Activated naive CD4-positive, alpha-beta T cell treated with anti-CD3 and anti-CD28 coated beads for 36 hours (primary cell): ENCODE results near the gene PARVG. TPM values are rescaled to one million over a fixed set of nuclear protein-coding genes. Genes with fewer than 3 reads are reported as not detected.

Experiments
- CTCF ChIA-PET: fragments of 350-600 bp; sonication (Branson Sonifier 250); formaldehyde crosslinking; loops from one replicate; lab custom pipeline; 2021; ENCODE audit warnings: antibody characterized with exemption; lab: Charles Lee
- DNase-seq: peaks from one replicate; pipeline ENCODE4 v3.0.0-alpha.2; 2020
- H3K27ac Mint-ChIP-seq: one replicate; pipeline ENCODE4 v1.8.0; 2021; ENCODE audit warnings: mild to moderate bottlenecking, mixed read lengths
- H3K27me3 Mint-ChIP-seq: one replicate; pipeline ENCODE4 v1.8.0; 2021; ENCODE audit warnings: low read depth, mixed read lengths
- H3K36me3 Mint-ChIP-seq: one replicate; pipeline ENCODE4 v1.8.0; 2021; ENCODE audit warnings: low read depth, mixed read lengths
- H3K4me1 Mint-ChIP-seq: one replicate; pipeline ENCODE4 v1.8.0; 2021; ENCODE audit warnings: low read depth, mixed read lengths
- H3K4me3 Mint-ChIP-seq: one replicate; pipeline ENCODE4 v1.8.0; 2021; ENCODE audit warnings: mild to moderate bottlenecking, moderate library complexity, mixed read lengths
- H3K9me3 Mint-ChIP-seq: one replicate; pipeline ENCODE4 v1.8.0; 2021; ENCODE audit warnings: mixed read lengths
- intact Hi-C: fragments of 100-400 bp; cut with micrococcal nuclease; formaldehyde crosslinking; loops from one replicate; pipeline ENCODE4 v1.15.1; 2023
- total RNA-seq, 2 experiments: library from RNA; stranded (reverse); gene quantifications; one replicate each; pipeline ENCODE4 v1.2.3, GENCODE V29; 2021

Gene PARVG
- total RNA-seq, 2 experiments from 2014 or later: 64.6 to 67.8 TPM

DNA sequence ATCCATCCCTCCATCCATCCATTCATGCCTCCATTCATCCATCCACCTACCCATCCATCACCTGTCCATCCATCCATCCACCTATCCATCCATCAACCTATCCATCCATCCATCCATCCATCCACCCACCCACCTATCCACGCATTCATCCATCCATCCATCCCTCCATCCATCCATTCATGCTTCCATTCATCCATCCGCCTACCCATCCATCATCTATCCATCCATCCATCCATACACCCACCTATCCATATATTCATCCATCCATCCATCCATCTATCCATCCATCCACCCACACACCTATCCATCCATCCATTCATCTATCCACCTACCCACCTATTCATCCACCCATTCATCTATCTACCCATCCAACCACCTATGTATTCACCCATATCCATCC, 13.8 kb downstream of the PARVG start:
- Mint-ChIP-seq H3K27ac (no peak overlapping the region), H3K4me3 (no peak overlapping the region), H3K4me1 (peaks cover 36% of the 10 kb centered on the region), H3K36me3 (peaks cover 29% of the 10 kb centered on the region), H3K27me3 (no peaks in the 10 kb centered on the region), H3K9me3 (no peaks in the 10 kb centered on the region)
- DNase-seq: no peak
- CTCF ChIA-PET: no interaction called here
- intact Hi-C loops: no loop called here

GRCh38 chr22:44195189-44195871, 14.6 kb downstream of the PARVG start:
- no peak overlapping the region for H3K4me3 Mint-ChIP-seq
- DNase-seq: no peak
- intact Hi-C loops: no loop called here
- H3K4me1 Mint-ChIP-seq: peaks cover 37% of the 10 kb centered on the region
- H3K27ac Mint-ChIP-seq: no peak overlapping the region
- no peaks in the 10 kb centered on the region for H3K9me3 Mint-ChIP-seq
- H3K27me3 Mint-ChIP-seq: no peaks in the 10 kb centered on the region
- CTCF ChIA-PET: interaction anchor here (0.7 kb wide), 1 partner anchor 15 kb away, joined by 3 read pairs; no protein-coding TSS in a partner anchor
- peaks cover 31% of the 10 kb centered on the region for H3K36me3 Mint-ChIP-seq

GRCh38 chr22:44196241-44196640, 15.5 kb downstream of the PARVG start:
- Mint-ChIP-seq H3K9me3 (no peaks in the 10 kb centered on the region), H3K4me3 (no peak overlapping the region), H3K36me3 (peaks cover 31% of the 10 kb centered on the region), H3K27ac (no peak overlapping the region), H3K27me3 (no peaks in the 10 kb centered on the region), H3K4me1 (peaks cover 35% of the 10 kb centered on the region)
- DNase-seq: no peak
- intact Hi-C loops: no loop called here
- CTCF ChIA-PET: no interaction called here

GRCh38 chr22:44196731-44197131, 16.0 kb downstream of the PARVG start:
- Mint-ChIP-seq H3K4me1 (peaks cover 31% of the 10 kb centered on the region), H3K27ac (no peak overlapping the region), H3K4me3 (no peak overlapping the region), H3K9me3 (no peaks in the 10 kb centered on the region), H3K27me3 (no peaks in the 10 kb centered on the region), H3K36me3 (peaks cover 30% of the 10 kb centered on the region)
- CTCF ChIA-PET: no interaction called here
- intact Hi-C loops: no loop called here
- no peak for DNase-seq

DNA sequence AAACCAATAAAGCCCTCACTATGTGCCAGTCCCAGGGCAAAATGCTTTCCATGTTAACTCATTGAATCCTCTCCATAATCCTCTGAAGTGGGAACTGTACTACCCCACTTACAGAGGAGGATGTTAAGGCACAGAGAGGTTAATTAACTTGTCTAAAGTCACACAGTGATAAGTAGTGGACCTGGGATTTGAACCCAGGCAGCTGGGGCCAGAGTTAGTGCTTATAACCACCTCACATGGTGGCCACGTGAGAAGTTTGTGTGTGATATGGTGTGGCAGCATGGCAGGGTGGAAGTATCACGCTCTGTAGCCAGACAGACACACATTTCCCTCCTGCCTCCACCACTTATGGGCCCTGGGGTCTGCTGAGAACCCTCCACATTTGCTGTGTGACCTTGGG, 16.5 kb downstream of the PARVG start:
- Mint-ChIP-seq H3K27ac (no peak overlapping the region), H3K36me3 (peaks cover 31% of the 10 kb centered on the region), H3K4me1 (peaks cover 29% of the 10 kb centered on the region), H3K27me3 (no peaks in the 10 kb centered on the region), H3K4me3 (no peak overlapping the region), H3K9me3 (no peaks in the 10 kb centered on the region)
- no peak for DNase-seq
- CTCF ChIA-PET: no interaction called here
- intact Hi-C loops: no loop called here

DNA sequence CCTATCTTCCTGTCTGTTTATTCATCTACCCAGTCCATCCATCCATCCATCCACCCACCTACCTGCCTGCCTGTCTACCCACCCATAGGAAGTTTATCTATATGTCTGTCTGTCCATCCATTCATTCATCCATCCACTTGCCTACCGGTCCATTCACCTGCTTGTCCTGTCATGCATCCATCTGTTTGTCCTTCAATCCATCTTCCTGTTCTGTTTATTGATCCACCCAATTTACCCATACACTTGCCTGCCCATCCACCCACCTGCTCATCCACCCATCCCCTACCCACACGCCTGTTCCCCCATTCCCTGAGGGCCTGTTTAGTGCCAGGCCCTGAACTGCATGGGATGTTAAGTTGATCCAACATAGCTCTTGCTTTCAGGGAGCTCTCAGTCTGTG, 18.4 kb downstream of the PARVG start:
- intact Hi-C loops: no loop called here
- Mint-ChIP-seq H3K9me3 (no peaks in the 10 kb centered on the region), H3K27ac (no peak overlapping the region), H3K36me3 (peaks cover 26% of the 10 kb centered on the region), H3K4me3 (no peak overlapping the region), H3K4me1 (peaks cover 12% of the 10 kb centered on the region), H3K27me3 (no peaks in the 10 kb centered on the region)
- CTCF ChIA-PET: no interaction called here
- no peak for DNase-seq

DNA sequence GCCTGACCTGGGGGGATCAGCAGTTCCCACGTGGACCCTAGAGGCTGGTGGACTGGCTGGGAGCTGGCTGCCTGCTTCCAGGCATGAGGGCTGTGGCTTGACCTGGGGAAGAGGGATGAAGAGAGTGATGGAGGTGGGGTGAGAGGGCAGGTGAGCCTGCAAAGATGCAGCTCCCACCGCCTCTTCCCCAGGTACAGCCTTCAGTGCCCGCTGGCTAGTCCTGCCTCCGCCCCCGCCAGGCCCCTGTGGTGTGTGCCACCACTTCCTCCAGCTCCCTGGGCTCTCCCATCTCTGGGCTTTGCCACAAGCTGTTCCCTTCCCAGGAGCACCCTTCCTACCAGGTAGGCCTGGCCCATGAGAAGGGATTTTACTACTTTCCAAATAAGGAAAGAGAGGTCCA, 19.1 kb downstream of the PARVG start:
- Mint-ChIP-seq H3K4me1 (peaks cover 5% of the 10 kb centered on the region), H3K4me3 (no peak overlapping the region), H3K27ac (no peak overlapping the region), H3K27me3 (no peaks in the 10 kb centered on the region), H3K36me3 (peaks cover 21% of the 10 kb centered on the region), H3K9me3 (no peaks in the 10 kb centered on the region)
- CTCF ChIA-PET: no interaction called here
- intact Hi-C loops: no loop called here
- DNase-seq: no peak

DNA sequence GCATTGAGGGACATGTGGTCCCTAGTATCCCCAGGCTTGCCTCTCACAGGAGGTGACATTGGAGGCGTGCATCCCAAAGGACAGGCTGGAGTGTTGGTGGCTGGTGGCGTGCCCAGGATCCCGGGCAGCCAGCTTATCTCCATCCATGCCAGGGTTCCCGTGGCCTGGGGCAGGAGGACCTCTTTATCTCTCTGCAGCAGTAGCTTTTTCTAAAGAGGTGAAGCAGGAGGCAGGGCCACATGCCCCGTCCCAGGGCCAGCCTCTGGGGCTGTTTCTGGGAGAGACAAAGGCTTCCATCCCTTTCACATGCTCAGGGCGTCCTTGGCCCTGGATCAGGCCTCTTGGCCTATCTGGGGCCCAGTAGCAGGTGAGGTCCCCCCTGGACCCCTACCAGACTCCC, 19.7 kb downstream of the PARVG start:
- Mint-ChIP-seq H3K36me3 (peaks cover 22% of the 10 kb centered on the region), H3K4me3 (no peak overlapping the region), H3K4me1 (peaks cover 5% of the 10 kb centered on the region), H3K27me3 (no peaks in the 10 kb centered on the region), H3K27ac (no peak overlapping the region), H3K9me3 (no peaks in the 10 kb centered on the region)
- CTCF ChIA-PET: no interaction called here
- DNase-seq: no peak
- intact Hi-C loops: no loop called here

DNA sequence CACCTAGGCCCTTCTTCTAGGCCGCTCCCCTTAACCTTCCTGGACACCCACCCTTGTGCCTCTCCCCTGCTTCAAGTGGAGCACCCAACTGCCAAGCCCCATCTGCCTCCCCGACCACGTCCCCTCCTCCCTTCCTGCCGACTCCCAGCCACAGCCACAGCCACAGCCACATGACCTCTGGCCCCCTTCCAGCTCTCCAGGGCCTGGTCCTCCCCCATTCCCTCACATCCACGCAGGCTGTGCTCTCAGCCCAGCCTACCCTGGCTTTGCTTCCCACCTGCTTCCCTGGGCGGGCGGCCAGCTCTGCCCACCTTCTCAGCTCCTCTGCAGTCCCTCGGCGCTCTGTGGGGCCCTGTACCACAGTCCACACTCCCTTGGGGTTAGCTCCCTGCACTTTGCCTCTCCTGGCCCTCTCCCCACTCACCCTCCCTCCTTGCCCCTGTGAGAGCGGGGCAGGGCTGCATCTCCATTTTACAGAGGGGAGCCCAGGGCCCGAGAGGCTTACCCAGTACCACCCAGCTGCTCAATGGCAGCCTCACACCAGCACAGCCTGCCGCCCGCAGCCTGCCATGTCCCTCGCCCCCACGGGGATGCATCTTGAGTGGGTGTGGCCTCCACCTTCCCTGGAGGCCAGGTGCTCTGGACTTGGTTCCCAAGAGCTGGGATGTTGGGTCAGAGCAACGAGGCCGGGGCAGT, 20.3 kb downstream of the PARVG start:
- H3K4me3 Mint-ChIP-seq: no peak overlapping the region
- no peaks in the 10 kb centered on the region for H3K9me3 Mint-ChIP-seq
- CTCF ChIA-PET: no interaction called here
- intact Hi-C loops: no loop called here
- peaks cover 23% of the 10 kb centered on the region for H3K36me3 Mint-ChIP-seq
- no peaks in the 10 kb centered on the region for H3K27me3 Mint-ChIP-seq
- H3K4me1 Mint-ChIP-seq: peaks cover 5% of the 10 kb centered on the region
- no peak for DNase-seq
- no peak overlapping the region for H3K27ac Mint-ChIP-seq

- Mint-ChIP-seq H3K27ac (no peak overlapping the region), H3K9me3 (no peaks in the 10 kb centered on the region), H3K4me1 (peaks cover 5% of the 10 kb centered on the region), H3K27me3 (no peaks in the 10 kb centered on the region), H3K4me3 (no peak overlapping the region), H3K36me3 (peaks cover 22% of the 10 kb centered on the region)
- DNase-seq: no peak
- CTCF ChIA-PET: no interaction called here
- intact Hi-C loops: no loop called here
Observed at GRCh38 chr22:44201665-44202064, 20.9 kb downstream of the PARVG start.

DNA sequence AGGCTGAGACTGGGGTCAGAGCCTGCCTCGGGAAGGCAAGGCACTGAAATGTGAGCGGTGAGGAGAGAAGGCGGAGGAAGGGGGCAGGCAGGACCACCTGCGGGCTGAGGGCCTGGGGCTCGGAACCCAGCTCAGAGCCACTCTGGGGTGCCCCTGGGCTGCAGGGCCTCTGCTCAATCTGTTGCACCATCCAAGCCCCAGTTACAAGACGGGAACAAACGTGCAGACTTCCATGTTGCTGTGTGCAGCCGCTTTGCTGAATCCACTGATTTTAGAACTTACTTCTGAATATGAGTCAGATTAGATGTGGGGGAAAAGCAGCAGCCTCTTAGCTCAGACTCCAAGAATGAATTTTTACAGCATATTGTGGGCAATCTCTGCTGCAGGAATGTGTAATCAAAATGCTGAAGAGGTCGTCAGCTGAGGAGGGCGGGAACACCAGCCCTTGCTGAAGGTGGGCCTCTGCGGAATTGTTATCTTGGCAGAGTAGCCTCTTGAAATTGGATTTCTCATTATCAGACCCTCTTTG, 21.6 kb downstream of the PARVG start:
- intact Hi-C loops: no loop called here
- DNase-seq: no peak
- no peaks in the 10 kb centered on the region for H3K27me3 Mint-ChIP-seq
- peaks cover 5% of the 10 kb centered on the region for H3K4me1 Mint-ChIP-seq
- CTCF ChIA-PET: interaction anchor here (0.9 kb wide), 1 partner anchor 18 kb away, joined by 3 read pairs; no protein-coding TSS in a partner anchor
- no peaks in the 10 kb centered on the region for H3K9me3 Mint-ChIP-seq
- no peak overlapping the region for H3K4me3 Mint-ChIP-seq
- peaks cover 22% of the 10 kb centered on the region for H3K36me3 Mint-ChIP-seq
- no peak overlapping the region for H3K27ac Mint-ChIP-seq

GRCh38 chr22:44203203-44203602, 22.5 kb downstream of the PARVG start:
- Mint-ChIP-seq H3K9me3 (peaks cover 2% of the 10 kb centered on the region), H3K36me3 (peaks cover 24% of the 10 kb centered on the region), H3K27ac (no peak overlapping the region), H3K27me3 (no peaks in the 10 kb centered on the region), H3K4me3 (no peak overlapping the region), H3K4me1 (peaks cover 5% of the 10 kb centered on the region)
- DNase-seq: no peak
- CTCF ChIA-PET: interaction anchor here (0.6 to 0.9 kb wide), 2 partner anchors 17 to 104 kb away, joined by 3 read pairs; no protein-coding TSS in a partner anchor
- intact Hi-C loops: no loop called here
